OCI-LY1 (cell line): ENCODE data around the gene PARD3.

Experiments used
- H2AFZ ChIP-seq: fragments of 200-600 bp; sonication (generic), shearing (Covaris generic); 2 replicates; pipeline ENCODE4 v1.6.0; 2014; ENCODE audit warnings: antibody characterized with exemption, mild to moderate bottlenecking, low read length
- H3F3A ChIP-seq: fragments of 200-600 bp; sonication (generic), shearing (Covaris generic); 2 replicates; pipeline ENCODE4 v1.6.0; 2014; ENCODE audit warnings: mild to moderate bottlenecking, antibody characterized with exemption, low read length, moderate library complexity; ENCODE audit not compliant: insufficient read depth
- H3K27ac ChIP-seq: fragments of 200-600 bp; sonication (generic); 2 replicates; pipeline ENCODE4 v1.5.1; 2014; ENCODE audit warnings: low read length, mixed run types, mild to moderate bottlenecking, low read depth; ENCODE audit not compliant: poor library complexity, severe bottlenecking
- H3K27me3 ChIP-seq: fragments of 200-600 bp; sonication (generic); 2 replicates; pipeline ENCODE4 v1.6.0; 2014; ENCODE audit warnings: antibody characterized with exemption, mild to moderate bottlenecking, low read length, moderate library complexity; ENCODE audit not compliant: insufficient read depth
- H3K36me3 ChIP-seq: fragments of 200-600 bp; sonication (generic); 2 replicates; pipeline ENCODE4 v1.6.1; 2014; ENCODE audit warnings: mild to moderate bottlenecking, antibody characterized with exemption, low read length, moderate library complexity, mixed read lengths; ENCODE audit not compliant: insufficient read depth
- H3K4me1 ChIP-seq: fragments of 200-600 bp; sonication (generic); 2 replicates; pipeline ENCODE4 v1.5.1; 2014; ENCODE audit warnings: mild to moderate bottlenecking, low read length, moderate library complexity; ENCODE audit not compliant: insufficient read depth, severe bottlenecking
- H3K4me2 ChIP-seq: fragments of 200-600 bp; sonication (generic), shearing (Covaris generic); 2 replicates; pipeline ENCODE4 v1.6.1; 2014; ENCODE audit warnings: low read length
- H3K4me3 ChIP-seq: fragments of 200-600 bp; sonication (generic); 2 replicates; pipeline ENCODE4 v1.5.1; 2014; ENCODE audit warnings: low read length, low read depth, mild to moderate bottlenecking, mixed read lengths; ENCODE audit not compliant: poor library complexity, severe bottlenecking
- H3K79me2 ChIP-seq: fragments of 200-600 bp; shearing (Covaris generic); 2 replicates; pipeline ENCODE4 v1.6.1; 2016; ENCODE audit warnings: mixed run types, low read length, mixed read lengths; ENCODE audit not compliant: insufficient read depth
- H3K9ac ChIP-seq: fragments of 200-600 bp; sonication (generic), shearing (Covaris generic); 2 replicates; pipeline ENCODE4 v1.6.1; 2014; ENCODE audit warnings: mild to moderate bottlenecking, low read length, mixed read lengths
- H3K9me2 ChIP-seq: fragments of 200-600 bp; sonication (generic), shearing (Covaris generic); 2 replicates; pipeline ENCODE4 v1.6.1; 2014; ENCODE audit warnings: low read depth, mild to moderate bottlenecking, low read length, mixed read lengths
- H3K9me3 ChIP-seq: fragments of 200-600 bp; shearing (Covaris generic); 2 replicates; pipeline ENCODE4 v1.6.1; 2014; ENCODE audit warnings: low read length, mixed read lengths
- H4K20me1 ChIP-seq: fragments of 200-600 bp; sonication (generic), shearing (Covaris generic); 2 replicates; pipeline ENCODE4 v1.6.0; 2016; ENCODE audit warnings: mild to moderate bottlenecking, low read length; ENCODE audit not compliant: insufficient read depth
- EZH2 ChIP-seq: fragments of 200-600 bp; sonication (generic), shearing (Covaris generic); IDR thresholded peaks from 2 replicates; pipeline ENCODE4 v1.8.0; 2017; ENCODE audit warnings: borderline replicate concordance, mixed run types, mild to moderate bottlenecking, antibody characterized with exemption, low read length, moderate library complexity, mixed read lengths
- TF ChIP-seq, protein P1 (sequence below): fragments of 200-600 bp; sonication (generic), shearing (Covaris generic); IDR thresholded peaks from 2 replicates; pipeline ENCODE4 v1.5.1; 2017; ENCODE audit warnings: mild to moderate bottlenecking, antibody characterized with exemption, low read length, moderate library complexity, mixed read lengths

The PARD3 gene

DNA sequence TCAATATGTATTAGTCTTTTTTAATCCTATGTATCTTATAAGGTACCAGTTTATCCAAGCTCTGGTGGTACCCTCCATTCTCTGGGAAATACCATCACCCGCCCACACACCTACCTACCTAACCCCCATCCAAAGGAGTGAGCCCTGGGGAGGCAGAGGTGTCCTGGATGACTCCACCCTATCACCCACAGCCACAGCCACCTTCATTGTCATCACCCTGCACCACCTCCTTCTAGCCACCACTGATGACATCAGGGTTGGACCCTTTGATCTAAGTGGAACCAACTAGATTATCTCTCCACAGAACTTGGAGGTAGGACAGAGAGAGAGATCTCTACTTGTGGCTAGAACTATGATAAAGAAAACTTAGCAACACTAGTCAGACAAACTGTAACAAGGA lies 259.4 kb downstream of the PARD3 start:
- Histone ChIP-seq H3K4me3 (no peak overlapping the region), H3K27ac (no peak overlapping the region), H3K9me3 (no peaks in the 10 kb centered on the region), H3K36me3 (no peaks in the 10 kb centered on the region), H3K27me3 (no peaks in the 10 kb centered on the region), H3K4me1 (no peaks in the 10 kb centered on the region), H3K79me2 (no peaks in the 10 kb centered on the region), H3K9me2 (no peaks in the 10 kb centered on the region), H4K20me1 (no peaks in the 10 kb centered on the region), H3K4me2 (no peak overlapping the region), H3F3A (no peaks in the 10 kb centered on the region), H2AFZ (no peak overlapping the region), H3K9ac (no peak overlapping the region)
- TF ChIP-seq EZH2, result no peak
- TF ChIP-seq, protein P1, sequence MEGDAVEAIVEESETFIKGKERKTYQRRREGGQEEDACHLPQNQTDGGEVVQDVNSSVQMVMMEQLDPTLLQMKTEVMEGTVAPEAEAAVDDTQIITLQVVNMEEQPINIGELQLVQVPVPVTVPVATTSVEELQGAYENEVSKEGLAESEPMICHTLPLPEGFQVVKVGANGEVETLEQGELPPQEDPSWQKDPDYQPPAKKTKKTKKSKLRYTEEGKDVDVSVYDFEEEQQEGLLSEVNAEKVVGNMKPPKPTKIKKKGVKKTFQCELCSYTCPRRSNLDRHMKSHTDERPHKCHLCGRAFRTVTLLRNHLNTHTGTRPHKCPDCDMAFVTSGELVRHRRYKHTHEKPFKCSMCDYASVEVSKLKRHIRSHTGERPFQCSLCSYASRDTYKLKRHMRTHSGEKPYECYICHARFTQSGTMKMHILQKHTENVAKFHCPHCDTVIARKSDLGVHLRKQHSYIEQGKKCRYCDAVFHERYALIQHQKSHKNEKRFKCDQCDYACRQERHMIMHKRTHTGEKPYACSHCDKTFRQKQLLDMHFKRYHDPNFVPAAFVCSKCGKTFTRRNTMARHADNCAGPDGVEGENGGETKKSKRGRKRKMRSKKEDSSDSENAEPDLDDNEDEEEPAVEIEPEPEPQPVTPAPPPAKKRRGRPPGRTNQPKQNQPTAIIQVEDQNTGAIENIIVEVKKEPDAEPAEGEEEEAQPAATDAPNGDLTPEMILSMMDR, result no peak

DNA sequence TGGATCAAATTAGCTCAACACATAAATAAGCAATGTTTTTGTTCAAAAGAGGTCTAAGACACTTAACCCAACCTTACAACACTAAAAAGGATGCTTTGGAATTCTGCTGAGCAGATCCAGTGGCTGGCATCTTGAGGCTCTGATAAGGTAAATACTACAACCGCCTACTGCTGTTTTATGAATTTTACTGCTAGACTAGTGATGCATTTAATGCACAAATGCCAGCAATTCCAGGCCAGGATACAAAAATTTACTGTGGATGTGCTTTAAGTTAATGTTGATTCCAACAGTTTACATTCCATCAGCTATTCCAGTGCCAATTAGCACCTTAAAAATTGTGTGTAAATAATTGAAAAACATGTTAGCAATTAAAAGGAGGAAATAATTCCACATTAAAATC lies 261.3 kb downstream of the PARD3 start:
- Histone ChIP-seq H3K79me2 (no peaks in the 10 kb centered on the region), H3K27me3 (no peaks in the 10 kb centered on the region), H3K4me2 (no peak overlapping the region), H4K20me1 (no peaks in the 10 kb centered on the region), H3K36me3 (no peaks in the 10 kb centered on the region), H2AFZ (no peak overlapping the region), H3K9me3 (no peaks in the 10 kb centered on the region), H3K9me2 (no peaks in the 10 kb centered on the region), H3K9ac (no peak overlapping the region), H3K4me3 (no peak overlapping the region), H3K27ac (no peak overlapping the region), H3K4me1 (no peaks in the 10 kb centered on the region), H3F3A (no peaks in the 10 kb centered on the region)
- TF ChIP-seq, protein P1, result no peak
- no peak for TF ChIP-seq EZH2

GRCh38 chr10:34551295-34551694 lies 263.8 kb downstream of the PARD3 start:
- no peaks in the 10 kb centered on the region for H4K20me1 ChIP-seq
- H3K4me1 ChIP-seq, result no peaks in the 10 kb centered on the region
- no peak overlapping the region for H3K27ac ChIP-seq
- H3K9me3 ChIP-seq, result no peaks in the 10 kb centered on the region
- H3K9ac ChIP-seq, result no peak overlapping the region
- H3K36me3 ChIP-seq, result no peaks in the 10 kb centered on the region
- peaks cover 4% of the 10 kb centered on the region; the same call in 1 of the 2 replicates for H3K27me3 ChIP-seq
- no peak overlapping the region for H3K4me3 ChIP-seq
- no peaks in the 10 kb centered on the region for H3K9me2 ChIP-seq
- H3K79me2 ChIP-seq, result no peaks in the 10 kb centered on the region
- H2AFZ ChIP-seq, result no peak overlapping the region
- TF ChIP-seq EZH2, result no peak
- TF ChIP-seq, protein P1, result no peak
- no peaks in the 10 kb centered on the region for H3F3A ChIP-seq
- H3K4me2 ChIP-seq, result no peak overlapping the region
